Ovary (tissue), 3 donors: ENCODE measurements around the gene OPCML.

Source experiments
- CTCF ChIP-seq, 3 donors: fragments of 450-650 bp in 2 of 3; fragments of 200-600 bp in 1 of 3; IDR thresholded peaks; one replicate each; pipeline versions ENCODE4 v1.5.1 to v1.8.0; 2016 to 2022; ENCODE audit warnings: antibody characterized with exemption in 3 of 3, mild to moderate bottlenecking in 1 of 3
- EP300 ChIP-seq: sonication (generic); formaldehyde crosslinking; IDR thresholded peaks from one replicate; pipeline ENCODE4 v1.6.1; 2017; ENCODE audit warnings: antibody characterized with exemption
- POLR2A ChIP-seq: fragments of 450-650 bp; IDR thresholded peaks from one replicate; pipeline ENCODE4 v1.6.1; 2017; ENCODE audit warnings: antibody characterized with exemption, mild to moderate bottlenecking, moderate library complexity
- donor health status: DM: no; HTN: no; CAD: no.

GRCh38 chr11:132685174-132685611, 847.1 kb downstream of the OPCML start:
- no peak for TF ChIP-seq CTCF (IDR thresholded peaks at IDR 0.05)
- no peak for TF ChIP-seq POLR2A
- TF ChIP-seq EP300: no peak
